UCSD-AML1 (cell line): ENCODE data around the gene RPS17.

Experiments
- DNase-seq: peaks from one replicate; lab custom pipeline; 2025; ENCODE audit not compliant: unreplicated experiment; lab: John Stamatoyannopoulos, UW

RPS17 gene

DNA sequence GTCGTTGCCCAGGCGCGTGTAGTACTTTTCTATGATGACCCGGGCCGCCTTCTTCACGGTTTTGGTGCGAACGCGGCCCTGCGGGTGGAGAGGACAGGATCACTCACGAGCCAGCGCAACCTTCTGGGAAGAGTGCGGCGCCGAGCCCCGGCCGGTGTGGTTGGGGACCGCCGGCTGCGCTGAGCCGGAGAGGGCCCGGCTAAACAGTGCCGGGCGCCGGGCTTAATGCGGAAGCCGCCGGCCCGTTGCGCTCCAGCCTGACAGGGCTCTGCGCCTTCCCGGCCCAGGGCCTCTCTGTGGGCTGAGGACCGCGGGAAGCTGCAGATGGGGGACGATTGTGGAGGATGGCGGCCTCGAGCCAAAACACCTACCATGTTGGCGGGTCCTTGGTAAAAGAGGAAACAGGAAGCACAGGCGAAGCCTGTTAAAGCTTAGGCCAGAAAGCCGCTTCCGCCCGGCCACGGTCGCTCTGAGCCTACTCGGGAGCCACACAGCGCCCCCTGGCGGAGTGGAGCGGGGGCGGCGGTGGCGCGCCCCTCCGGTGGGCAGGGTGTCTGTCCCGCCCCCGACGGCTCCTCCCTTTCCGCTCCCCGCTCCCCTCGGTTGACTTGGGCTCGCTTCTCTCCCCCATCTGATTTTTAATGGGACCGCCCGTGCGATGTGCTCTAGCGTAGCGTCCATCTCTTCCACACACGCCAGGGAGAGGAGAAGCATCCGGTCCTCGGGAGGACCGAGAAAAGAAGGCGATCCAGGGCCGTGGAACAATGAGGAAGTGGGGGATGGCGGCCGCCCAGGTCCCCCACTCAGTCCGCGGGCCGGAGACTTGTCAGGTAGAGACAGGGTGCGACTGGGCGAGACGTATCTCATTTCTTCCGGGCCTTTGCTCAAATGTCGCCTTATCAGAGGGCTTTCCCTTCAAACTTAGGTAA is at the start of gene RPS17:
Gene RPS17 (minus strand): TSS at position 403 of the 929 bp plus-strand sequence. CDS start 29 bp downstream, at position 374.
- DNase-seq: no peak

DNA sequence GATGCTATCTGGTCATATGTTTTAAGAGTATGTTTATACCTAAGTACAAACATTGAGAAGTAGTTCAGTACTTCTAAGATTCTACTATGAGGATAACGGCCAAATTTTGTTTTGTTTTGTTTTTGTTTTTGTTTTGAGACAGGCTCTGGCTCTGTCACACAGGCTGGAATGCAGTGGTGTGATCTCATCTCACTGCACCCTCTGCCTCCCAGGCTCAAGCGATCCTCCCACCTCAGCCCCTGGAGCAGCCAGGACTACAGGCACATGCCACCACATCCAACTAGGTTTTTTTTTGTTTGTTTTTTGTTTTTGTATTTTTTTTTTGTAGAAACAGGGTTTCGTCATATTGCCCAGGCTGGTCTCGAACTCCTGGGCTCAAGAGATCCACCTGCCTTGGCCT is 47.5 kb upstream of the RPS17 start:
- no peak for DNase-seq

DNA sequence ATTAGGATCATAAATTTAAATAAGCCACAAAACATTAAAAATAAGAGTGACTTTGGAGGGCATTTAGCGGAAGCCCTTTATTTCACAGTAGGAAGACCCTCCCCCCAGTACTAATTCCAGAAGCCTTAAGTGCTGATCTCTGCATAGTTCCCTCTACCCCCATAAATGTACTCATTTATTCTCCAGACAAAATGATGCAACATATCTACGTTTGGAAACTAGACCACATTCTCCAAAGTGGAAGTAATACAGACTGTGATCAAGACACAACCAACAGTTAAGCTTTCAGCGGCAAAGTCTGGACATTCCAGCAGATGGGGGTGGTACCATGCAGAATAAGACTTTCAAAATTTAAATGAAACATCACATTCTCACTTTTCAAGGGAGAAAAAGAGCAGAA is 44.8 kb upstream of the RPS17 start:
- no peak for DNase-seq

GRCh38 chr15:82580713-82581112 is 40.5 kb upstream of the RPS17 start:
- no peak for DNase-seq

- DNase-seq: no peak
These were observed 35.1 kb upstream of the RPS17 start for GRCh38 chr15:82575335-82575734.

GRCh38 chr15:82572986-82573385 is 32.7 kb upstream of the RPS17 start:
- DNase-seq: no peak

- no peak for DNase-seq
These were observed 32.1 kb upstream of the RPS17 start for GRCh38 chr15:82572311-82572710.

GRCh38 chr15:82571722-82572222 is 31.5 kb upstream of the RPS17 start:
- DNase-seq: no peak

DNA sequence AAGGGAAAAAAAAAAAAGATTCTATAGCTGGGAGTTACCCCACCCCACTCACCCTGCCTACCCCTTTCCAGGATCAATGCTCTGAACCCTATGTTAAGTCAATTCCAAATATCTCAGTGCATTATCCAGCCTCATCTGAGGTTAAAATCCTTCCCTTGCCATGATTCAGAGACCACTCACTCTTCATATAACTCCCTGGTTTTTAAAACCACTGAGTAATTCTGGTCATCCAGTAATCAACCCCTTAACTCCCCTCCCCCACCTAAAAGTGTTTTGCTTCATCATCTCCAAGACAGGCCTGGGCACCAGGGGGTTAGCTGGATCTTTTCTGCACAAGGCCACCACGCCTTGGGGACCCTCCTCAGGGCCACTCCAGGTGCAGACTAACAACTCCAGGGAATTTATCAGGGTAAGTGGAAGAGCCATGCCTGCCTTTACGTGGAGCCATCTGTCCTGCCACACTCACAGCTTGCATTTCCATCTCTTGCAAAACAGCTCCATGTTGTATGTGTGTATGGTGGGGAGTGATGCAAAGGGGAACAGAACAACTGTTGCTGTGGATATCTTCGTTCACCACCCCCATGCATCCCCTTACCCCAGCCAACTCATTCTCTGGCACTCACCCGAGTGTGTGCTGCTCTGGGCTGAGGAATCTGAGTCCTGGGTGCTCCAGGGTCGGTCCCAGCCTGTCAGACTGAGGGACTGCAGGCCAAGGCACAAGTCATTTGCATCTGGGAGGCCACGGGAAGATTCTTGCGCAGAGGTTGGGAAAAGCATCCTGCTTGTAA is 30.7 kb upstream of the RPS17 start:
- DNase-seq: no peak

GRCh38 chr15:82569834-82570233 is 29.6 kb upstream of the RPS17 start:
- no peak for DNase-seq

DNA sequence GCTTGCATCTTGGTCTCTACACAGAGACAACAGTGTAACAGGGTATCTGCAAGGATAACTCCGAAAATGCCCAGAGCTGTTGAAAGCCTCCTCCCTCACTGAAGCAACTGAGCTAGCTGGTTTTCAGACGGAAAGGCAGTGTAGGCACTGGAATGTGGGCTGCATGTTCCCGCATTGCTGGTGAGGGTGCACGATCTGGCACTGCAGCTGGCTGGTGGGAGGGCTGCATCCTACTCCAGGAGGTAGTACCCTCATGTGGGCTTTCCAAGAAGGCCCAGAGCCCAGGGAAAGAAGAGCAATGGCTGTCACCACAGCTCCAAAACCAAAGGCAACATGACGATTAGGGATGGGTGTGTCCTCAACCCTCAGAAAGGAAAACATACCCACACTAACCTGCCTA is 28.7 kb upstream of the RPS17 start:
- DNase-seq: no peak

DNA sequence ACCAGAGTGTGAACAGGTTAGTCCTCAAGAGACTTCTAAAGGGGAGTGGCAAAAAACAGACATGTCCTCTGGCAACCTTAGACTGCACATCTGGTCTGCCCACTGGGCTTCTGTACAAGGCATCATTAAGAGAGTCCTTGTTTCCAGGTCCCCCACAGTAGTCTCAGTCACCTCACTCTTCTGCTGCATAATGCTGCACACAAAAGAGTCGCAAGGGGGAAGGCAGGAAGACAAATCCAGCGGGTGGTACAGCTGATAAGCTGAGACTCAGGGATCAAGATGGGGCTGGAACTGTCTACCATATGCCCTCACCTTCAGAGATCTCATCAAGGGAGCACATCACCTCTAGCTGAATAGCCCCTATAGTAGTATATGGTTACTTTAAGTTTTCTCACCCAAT is 27.4 kb upstream of the RPS17 start:
- no peak for DNase-seq

- no peak for DNase-seq
These were observed 26.4 kb upstream of the RPS17 start for GRCh38 chr15:82566690-82567089.

DNA sequence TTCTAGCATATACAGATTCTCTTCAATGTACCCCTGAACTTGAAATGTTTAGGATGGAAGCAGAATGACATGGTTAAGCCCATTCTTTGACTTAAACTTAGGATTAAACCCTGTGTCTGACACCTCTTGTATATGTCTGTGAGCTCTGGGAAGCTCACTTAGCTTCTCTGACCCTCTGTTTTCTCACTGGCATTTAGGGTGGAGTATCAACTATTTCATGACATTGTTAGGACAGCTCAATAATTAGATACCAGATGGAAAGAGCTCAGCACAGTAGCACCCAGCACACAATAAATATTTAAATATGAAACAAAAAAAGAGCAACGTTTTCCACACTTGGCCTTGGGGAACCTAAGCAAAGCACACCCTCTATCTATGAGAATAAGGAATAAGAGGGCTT is 18.2 kb upstream of the RPS17 start:
- DNase-seq: no peak

GRCh38 chr15:82556315-82557035 is 16.2 kb upstream of the RPS17 start:
- no peak for DNase-seq

DNA sequence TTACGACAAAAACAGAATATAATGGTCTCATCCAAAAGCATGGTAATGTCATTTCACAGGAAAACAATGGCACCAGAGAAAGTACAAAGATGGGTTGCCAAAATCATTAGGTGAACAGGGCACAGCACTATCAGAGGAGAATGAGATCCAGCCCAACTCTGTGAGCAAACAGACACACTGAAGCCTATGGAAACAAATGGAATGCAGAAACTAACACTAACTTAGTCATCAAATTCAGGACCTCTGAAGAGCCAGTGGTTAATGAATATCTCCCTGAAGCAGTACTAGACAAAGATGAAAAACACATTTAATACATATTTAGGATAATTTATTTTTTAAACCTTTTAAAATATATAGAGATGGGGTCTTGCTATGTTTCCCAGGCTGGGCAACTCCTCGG is 14.6 kb upstream of the RPS17 start:
- no peak for DNase-seq

GRCh38 chr15:82554351-82554750 is 14.1 kb upstream of the RPS17 start:
- no peak for DNase-seq

DNA sequence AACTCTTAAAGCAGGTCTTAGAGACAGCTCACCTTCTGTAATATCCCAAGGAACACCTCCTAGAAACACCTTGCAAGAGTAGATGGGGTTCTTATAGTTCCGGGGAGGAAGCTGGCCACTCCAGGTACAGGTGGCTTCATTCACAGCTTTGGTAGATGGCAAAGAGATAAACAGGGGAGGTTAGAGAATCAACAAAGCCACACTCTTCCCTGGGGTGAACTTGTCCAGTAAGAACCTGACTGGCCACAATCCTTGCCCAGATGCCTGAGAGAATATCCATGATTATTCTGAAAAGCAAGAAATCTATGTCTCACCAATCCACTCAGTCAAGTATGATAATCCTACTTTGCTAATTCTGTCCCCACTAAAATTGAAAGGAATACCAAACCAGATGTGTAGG is 13.6 kb upstream of the RPS17 start:
- DNase-seq: no peak

DNA sequence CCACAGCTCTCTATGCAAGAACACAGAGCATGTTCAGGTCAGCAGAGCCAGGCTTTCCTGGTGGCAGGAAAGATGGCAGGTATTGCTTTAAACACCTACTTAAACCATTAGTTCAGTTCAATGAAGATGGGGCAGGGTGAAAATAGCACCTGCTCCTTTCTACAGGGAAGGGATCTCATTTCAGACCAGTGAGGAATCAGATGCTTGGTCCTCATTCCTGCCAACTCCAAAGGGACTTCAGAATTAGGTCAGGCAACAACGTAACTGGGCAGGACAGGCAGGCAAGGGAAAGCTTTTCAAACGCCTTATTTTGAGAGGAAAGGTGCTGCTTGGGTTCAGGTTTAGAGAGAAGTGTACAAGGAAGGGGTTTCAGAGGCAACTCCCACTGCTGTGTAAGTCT is 12.6 kb upstream of the RPS17 start:
- no peak for DNase-seq

DNA sequence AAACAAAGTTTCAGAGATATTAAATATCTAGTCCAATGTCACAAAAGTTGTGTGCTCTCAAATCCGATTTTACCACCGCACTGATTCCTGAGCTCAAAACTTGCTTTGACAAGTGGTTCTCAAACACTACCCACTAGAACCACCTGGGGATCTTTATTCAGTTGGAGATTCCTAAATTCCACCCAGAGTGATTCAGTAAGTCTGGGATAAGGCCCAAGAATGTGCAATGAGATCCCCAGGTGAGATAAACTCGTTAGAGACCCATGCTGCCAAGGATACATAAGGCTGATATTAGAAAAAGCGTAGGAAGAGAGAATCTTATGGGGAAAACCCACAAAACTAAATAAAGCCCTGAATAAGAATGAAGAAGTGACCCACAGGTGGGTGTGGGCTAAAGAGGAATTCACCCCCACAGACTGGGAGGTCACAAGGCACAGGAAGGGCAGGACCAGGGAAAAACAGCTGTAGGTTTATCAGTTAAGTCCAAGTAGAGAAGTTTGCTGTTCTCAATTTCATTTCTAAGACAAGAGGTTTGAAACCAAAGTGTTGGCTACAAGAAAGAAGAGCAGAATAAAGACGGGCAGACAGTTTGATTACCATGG is 11.5 kb upstream of the RPS17 start:
- DNase-seq: no peak

- DNase-seq: no peak
These were observed 9.0 kb upstream of the RPS17 start for GRCh38 chr15:82549199-82549665.
